Fibroblast of villous mesenchyme (primary cell): ENCODE data around the gene GGCT. TPM values are rescaled to one million over a fixed set of nuclear protein-coding genes. Genes with fewer than 3 reads are reported as not detected.

Experiments
- DNase-seq: peaks from one replicate; pipeline ENCODE4 v3.0.0-alpha.2; 2010; ENCODE audit warnings: low read depth
- H3K4me3 ChIP-seq: 2 replicates; pipeline ENCODE4 v1.5.1; 2011; ENCODE audit warnings: low read depth, mild to moderate bottlenecking, low read length
- CTCF ChIP-seq: IDR thresholded peaks from 2 replicates; pipeline ENCODE4 v1.5.1; 2012; ENCODE audit warnings: low read depth, mild to moderate bottlenecking, low read length; ENCODE audit not compliant: insufficient read depth
- total RNA-seq: library from RNA; depleted of rRNA; stranded (reverse); fragments of >200 nt; gene quantifications from 2 replicates; pipeline ENCODE4 v1.2.3, GENCODE V29; 2012

Gene GGCT
- total RNA-seq, 1 donor, result 18.1 TPM

GRCh38 chr7:30448461-30449189, 56.0 kb downstream of the GGCT start:
- no peak for TF ChIP-seq CTCF
- DNase-seq, result no peak
- no peak overlapping the region for H3K4me3 ChIP-seq

GRCh38 chr7:30447466-30447865, 57.2 kb downstream of the GGCT start:
- no peak for DNase-seq
- H3K4me3 ChIP-seq, result no peak overlapping the region
- no peak for TF ChIP-seq CTCF

Other genes starting within 250 kb of the GGCT start
- 4.8 and 6.5 TPM in 2 replicates for gene ZNRF2, start 220.2 kb downstream of the GGCT start, total RNA-seq
- gene NOD1, start 26.0 kb downstream of the GGCT start, total RNA-seq, result 3.9 and 4.8 TPM in 2 replicates
- 287 and 523 TPM in 2 replicates for gene GARS1, start 90.0 kb upstream of the GGCT start, total RNA-seq
- not detected in 2 replicates for gene CRHR2, start 177.6 kb upstream of the GGCT start, total RNA-seq
- gene INMT, start 247.3 kb upstream of the GGCT start, total RNA-seq, result 15.8 and 48.4 TPM in 2 replicates